ENCODE results near the gene BYSL. TPM values are rescaled to one million over a fixed set of nuclear protein-coding genes. Genes with fewer than 3 reads are reported as not detected.

BYSL gene
- total RNA-seq, 2 donors from 2014 or later, result 5.3 to 11.6 TPM

- TF ChIP-seq CTCF (IDR thresholded peaks at IDR 0.05), result no peak
- H3K27me3 ChIP-seq (replicated peaks; ENCODE audit: insufficient read depth), result no peaks in the 10 kb centered on the region
- H3K27ac ChIP-seq, result peak overlapping the region; percentile 67 to 87
- H3K9me3 ChIP-seq, result no peaks in the 10 kb centered on the region
- ATAC-seq (ENCODE audit: insufficient number of reproducible peaks, low FRiP score, low read depth), result no peak
- peaks cover 3% of the 10 kb centered on the region for H3K36me3 ChIP-seq
- H3K4me3 ChIP-seq, result peak overlapping the region; percentile 99
- no peak for DNase-seq (ENCODE audit: low spot score)
- H3K4me1 ChIP-seq (ENCODE audit: control insufficient read depth in 1 of 2, low read depth in 2 of 2), result peaks cover 9 to 18% of the 10 kb centered on the region in 2 donors
Measured at GRCh38 chr6:41896281-41896680, 25.0 kb upstream of the BYSL start.

- no peak overlapping the region for H3K27ac ChIP-seq
- no peak for TF ChIP-seq CTCF (IDR thresholded peaks at IDR 0.05)
- no peak overlapping the region for H3K4me3 ChIP-seq
- DNase-seq (ENCODE audit: low spot score) (no peak), ATAC-seq (ENCODE audit: insufficient number of reproducible peaks, low FRiP score, low read depth) (no peak)
- H3K4me1 ChIP-seq (ENCODE audit: control insufficient read depth in 1 of 2, low read depth in 2 of 2), result peaks cover 4% of the 10 kb centered on the region in 2 donors
- no peaks in the 10 kb centered on the region for H3K27me3 ChIP-seq (replicated peaks; ENCODE audit: insufficient read depth)
- peaks cover 14% of the 10 kb centered on the region for H3K36me3 ChIP-seq
- H3K9me3 ChIP-seq, result no peaks in the 10 kb centered on the region
Measured at GRCh38 chr6:41900861-41901260, 20.4 kb upstream of the BYSL start.

- H3K4me3 ChIP-seq, result no peak overlapping the region
- H3K9me3 ChIP-seq, result no peaks in the 10 kb centered on the region
- no peaks in the 10 kb centered on the region for H3K4me1 ChIP-seq (ENCODE audit: control insufficient read depth in 1 of 2, low read depth in 2 of 2)
- ATAC-seq (ENCODE audit: insufficient number of reproducible peaks, low FRiP score, low read depth), result no peak
- H3K27ac ChIP-seq, result no peak overlapping the region
- H3K36me3 ChIP-seq, result peaks cover 25% of the 10 kb centered on the region
- no peaks in the 10 kb centered on the region for H3K27me3 ChIP-seq (replicated peaks; ENCODE audit: insufficient read depth)
- no peak for TF ChIP-seq CTCF (IDR thresholded peaks at IDR 0.05)
- DNase-seq (ENCODE audit: low spot score), result no peak
Measured at GRCh38 chr6:41901882-41902519, 19.3 kb upstream of the BYSL start.

GRCh38 chr6:41909727-41910126 is 11.6 kb upstream of the BYSL start:
- no peak for TF ChIP-seq CTCF (IDR thresholded peaks at IDR 0.05)
- no peak overlapping the region for H3K4me3 ChIP-seq
- no peaks in the 10 kb centered on the region for H3K4me1 ChIP-seq (ENCODE audit: control insufficient read depth in 1 of 2, low read depth in 2 of 2)
- no peaks in the 10 kb centered on the region for H3K27me3 ChIP-seq (replicated peaks; ENCODE audit: insufficient read depth)
- H3K9me3 ChIP-seq, result no peaks in the 10 kb centered on the region
- DNase-seq (ENCODE audit: low spot score), result no peak
- peaks cover 43% of the 10 kb centered on the region for H3K36me3 ChIP-seq
- ATAC-seq (ENCODE audit: insufficient number of reproducible peaks, low FRiP score, low read depth), result no peak
- H3K27ac ChIP-seq, result no peak overlapping the region

- H3K36me3 ChIP-seq, result peaks cover 17% of the 10 kb centered on the region
- no peaks in the 10 kb centered on the region for H3K9me3 ChIP-seq
- no peak overlapping the region for H3K27ac ChIP-seq
- no peaks in the 10 kb centered on the region for H3K27me3 ChIP-seq (replicated peaks; ENCODE audit: insufficient read depth)
- no peak for DNase-seq (ENCODE audit: low spot score)
- H3K4me1 ChIP-seq (ENCODE audit: control insufficient read depth in 1 of 2, low read depth in 2 of 2), result peaks cover 0 to 13% of the 10 kb centered on the region in 2 donors
- ATAC-seq (ENCODE audit: insufficient number of reproducible peaks, low FRiP score, low read depth), result no peak
- H3K4me3 ChIP-seq, result no peak overlapping the region
- TF ChIP-seq CTCF (IDR thresholded peaks at IDR 0.05), result no peak
Measured at GRCh38 chr6:41914343-41914742, 7.0 kb upstream of the BYSL start.

All from thoracic aorta (tissue), 2 donors.